HepG2 (cell line): Measurements from ENCODE around the gene FOLR1. TPM values are rescaled to one million over a fixed set of nuclear protein-coding genes. Genes with fewer than 3 reads are reported as not detected.

Experiments
- ATAC-seq: fragments of 200-7000 bp; cut with Tn5 transposase; 3 replicates; pipeline ENCODE4 v1.9.1; 2020; ENCODE audit warnings: mild to moderate bottlenecking, moderate library complexity
- BruUV-seq: library from RNA; stranded (reverse); fragments of 400-500 nt; replicated peaks from 2 replicates; lab custom pipeline; 2021; lab: Mats Ljungman, UMichigan
- CTCF ChIA-PET: fragments of 300-600 bp; formaldehyde crosslinking; extraction: SDS; loops from one replicate; lab custom pipeline; 2021; ENCODE audit warnings: low total read pairs, inconsistent platforms, low intra/inter-chr PET ratio; lab: Yijun Ruan, JAX
- POLR2A ChIA-PET: fragments of 350-600 bp; sonication (Branson Sonifier 250); formaldehyde crosslinking; loops from one replicate; lab custom pipeline; 2020; ENCODE audit warnings: antibody characterized with exemption, inconsistent platforms; lab: Yijun Ruan, JAX
- DNase-seq: peaks from one replicate; pipeline ENCODE4 v3.0.0-alpha.2; 2015; ENCODE audit warnings: low spot score
- FAIRE-seq: peaks from 3 replicates; lab custom pipeline; 2011; peaks lifted over from hg19 to GRCh38; lab: Jason Lieb, UNC
- H2AFZ ChIP-seq: one replicate; pipeline ENCODE4 v1.6.1; 2011; ENCODE audit warnings: low read length, inconsistent platforms
- H3K27ac ChIP-seq: fragments of 300-600 bp; 3 replicates; pipeline ENCODE4 v1.8.0; 2011; ENCODE audit warnings: mixed run types, mild to moderate bottlenecking, mixed read lengths, low read length, inconsistent platforms; ENCODE audit not compliant: insufficient read depth; ENCODE audit errors: extremely low read length
- H3K27me3 ChIP-seq, 2 experiments: fragments of 200-600 bp in 1 of 2; 2 replicates in 1 of 2; 3 replicates in 1 of 2; pipeline versions ENCODE4 v1.6.0 to v1.8.0; 2011; ENCODE audit warnings: low read length in 2 of 2, mild to moderate bottlenecking in 2 of 2, moderate library complexity in 2 of 2, inconsistent platforms in 1 of 2; ENCODE audit not compliant: insufficient read depth in 2 of 2, control insufficient read depth in 1 of 2
- H3K36me3 ChIP-seq, 2 experiments: fragments of 200-600 bp in 1 of 2; replicated peaks in 1 of 2; 2 replicates in 1 of 2; 3 replicates in 1 of 2; pipeline versions ENCODE4 v1.5.1 to v1.8.0; 2011; ENCODE audit warnings: low read length in 2 of 2, inconsistent platforms in 1 of 2; ENCODE audit not compliant: insufficient read depth in 2 of 2, control insufficient read depth in 1 of 2
- H3K4me1 ChIP-seq: 2 replicates; pipeline ENCODE4 v1.5.1; 2012; ENCODE audit warnings: low read length, inconsistent platforms; ENCODE audit not compliant: insufficient read depth
- H3K4me2 ChIP-seq: 2 replicates; pipeline ENCODE4 v1.6.0; 2011; ENCODE audit warnings: low read depth, low read length, inconsistent platforms
- H3K4me3 ChIP-seq, 3 experiments: fragments of 200-600 bp in 1 of 3; sonication (generic), shearing (Covaris generic) in 1 of 3; replicated peaks in 1 of 3; 2 replicates each; pipeline ENCODE4 v1.5.1; 2011 to 2016; ENCODE audit warnings: low read length in 3 of 3, inconsistent platforms in 2 of 3, low read depth in 2 of 3, mild to moderate bottlenecking in 2 of 3, control low read depth in 1 of 3, mixed read lengths in 1 of 3; ENCODE audit not compliant: insufficient read depth in 1 of 3
- H3K79me2 ChIP-seq: one replicate; pipeline ENCODE4 v1.6.1; 2011; ENCODE audit warnings: low read length, inconsistent platforms; ENCODE audit not compliant: insufficient read depth
- H3K9ac ChIP-seq: 2 replicates; pipeline ENCODE4 v1.6.0; 2011; ENCODE audit warnings: mild to moderate bottlenecking, low read depth, low read length, inconsistent platforms; ENCODE audit not compliant: insufficient read depth
- H3K9me3 ChIP-seq: 2 replicates; pipeline ENCODE4 v1.5.1; 2012; ENCODE audit warnings: mild to moderate bottlenecking, low read length
- H4K20me1 ChIP-seq: 2 replicates; pipeline ENCODE4 v1.6.0; 2011; ENCODE audit warnings: inconsistent platforms, mild to moderate bottlenecking, low read length, moderate library complexity; ENCODE audit not compliant: insufficient read depth
- EZH2 ChIP-seq: conservative IDR thresholded peaks from 2 replicates; pipeline ENCODE4 v1.6.1; 2012; ENCODE audit warnings: mild to moderate bottlenecking, low read depth, low read length, moderate library complexity
- FOXK2 ChIP-seq: fragments of 450-650 bp; IDR thresholded peaks from 2 replicates; pipeline ENCODE4 v1.6.1; 2016
- HMG20A ChIP-seq: IDR thresholded peaks from 2 replicates; pipeline ENCODE4 v1.6.1; 2016; ENCODE audit warnings: borderline replicate concordance
- HMG20B ChIP-seq: conservative IDR thresholded peaks from 2 replicates; pipeline ENCODE4 v1.6.1; 2016; ENCODE audit warnings: missing genetic modification reagents, missing compliant biosample characterization
- PHF5A ChIP-seq: IDR thresholded peaks from one replicate; pipeline ENCODE4 v1.6.1; 2018; ENCODE audit warnings: low read depth, missing genetic modification reagents; ENCODE audit not compliant: unreplicated experiment
- WGBS: methylation state at CpG from one replicate; pipeline ENCODE4 v1.1.6; 2017; ENCODE audit warnings: low lambda C conversion rate; 5-methylcytosine and 5-hydroxymethylcytosine counted together
- in situ Hi-C: cut with HindIII; loops from 2 replicates; pipeline ENCODE4 v1.10.0; 2017; ENCODE audit warnings: low pct_unique_long_range_greater_than_20kb; ENCODE audit not compliant: extremely low pct_ligation_motif_present
- intact Hi-C: fragments of 100-400 bp; cut with micrococcal nuclease; formaldehyde crosslinking; loops from one replicate; pipeline ENCODE4 v1.10.0; 2022; ENCODE audit not compliant: unreplicated experiment
- polyA plus RNA-seq, 8 experiments: library from polyadenylated mRNA; depleted of rRNA in 3 of 8; stranded (reverse) in 7 of 8; unstranded in 1 of 8; fragments of >200 nt; fragmentation: Illumina TruSeq in 4 of 8; extraction: Trizol in 4 of 8; gene quantifications; 2 replicates each; pipeline versions ENCODE4 v1.2.1 to v1.2.3, GENCODE V29; 2011 to 2016; ENCODE audit warnings: low read depth in 4 of 8, missing spikeins in 1 of 8, mixed read lengths in 1 of 8; ENCODE audit not compliant: insufficient read depth in 1 of 8
- total RNA-seq, 5 experiments: library from RNA; depleted of rRNA; stranded (reverse); fragments of >200 nt; fragmentation: Illumina TruSeq; extraction: Trizol; gene quantifications; 2 replicates each; pipeline ENCODE4 v1.2.3, GENCODE V29; 2016; ENCODE audit warnings: low read depth in 1 of 5
- TF ChIP-seq, protein P1 (sequence below): sonication (generic); formaldehyde crosslinking; IDR thresholded peaks from 2 replicates; pipeline ENCODE4 v1.8.0; 2022; ENCODE audit warnings: mild to moderate bottlenecking, missing genetic modification reagents; ENCODE audit not compliant: insufficient replicate concordance

FOLR1 gene
- total and polyA plus RNA-seq, 2 of the 13 experiments (the other 11 are each of a cell fraction or from before 2014, with no cell fraction given), result 0.20 TPM; not detected in 1

GRCh38 chr11:72244361-72245262 is 52.7 kb downstream of the FOLR1 start:
- 0 out of 2 replicates have a peak, but pooled peaks have one; percentile 60 for TF ChIP-seq EZH2
- TF ChIP-seq FOXK2, result 0 out of 2 replicates have a peak, but pooled peaks have one; percentile 15
- no peak for TF ChIP-seq PHF5A (CRISPR knock-in tag)
- TF ChIP-seq, protein P1, sequence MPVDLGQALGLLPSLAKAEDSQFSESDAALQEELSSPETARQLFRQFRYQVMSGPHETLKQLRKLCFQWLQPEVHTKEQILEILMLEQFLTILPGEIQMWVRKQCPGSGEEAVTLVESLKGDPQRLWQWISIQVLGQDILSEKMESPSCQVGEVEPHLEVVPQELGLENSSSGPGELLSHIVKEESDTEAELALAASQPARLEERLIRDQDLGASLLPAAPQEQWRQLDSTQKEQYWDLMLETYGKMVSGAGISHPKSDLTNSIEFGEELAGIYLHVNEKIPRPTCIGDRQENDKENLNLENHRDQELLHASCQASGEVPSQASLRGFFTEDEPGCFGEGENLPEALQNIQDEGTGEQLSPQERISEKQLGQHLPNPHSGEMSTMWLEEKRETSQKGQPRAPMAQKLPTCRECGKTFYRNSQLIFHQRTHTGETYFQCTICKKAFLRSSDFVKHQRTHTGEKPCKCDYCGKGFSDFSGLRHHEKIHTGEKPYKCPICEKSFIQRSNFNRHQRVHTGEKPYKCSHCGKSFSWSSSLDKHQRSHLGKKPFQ, result no peak
- TF ChIP-seq HMG20B (CRISPR knock-in tag), result no peak
- no peak for TF ChIP-seq HMG20A (CRISPR knock-in tag)
- in situ Hi-C loops (no loop called here), intact Hi-C loops (no loop called here)
- H2AFZ ChIP-seq, result no peak overlapping the region
- ChIA-PET POLR2A (interaction anchor here (1.0 kb wide), 1 partner anchor 20 kb away, joined by 3 read pairs; the partner anchor contains the start of gene INPPL1), CTCF (no interaction called here)
- no peaks in the 10 kb centered on the region for H3K79me2 ChIP-seq
- FAIRE-seq (no peak), DNase-seq (no peak), ATAC-seq (no peak)
- H3K9me3 ChIP-seq, result no peaks in the 10 kb centered on the region
- H4K20me1 ChIP-seq, result no peaks in the 10 kb centered on the region
- peaks cover 13 to 76% of the 10 kb centered on the region in 2 experiments for H3K27me3 ChIP-seq
- WGBS, result 35% methylated on average over 32 of the region's 46 CpGs
- H3K4me1 ChIP-seq, result peaks cover 13% of the 10 kb centered on the region
- H3K36me3 ChIP-seq, result no peaks in the 10 kb centered on the region
- BruUV-seq, result no TSS peak
- no peak overlapping the region for H3K9ac ChIP-seq
- H3K27ac ChIP-seq, result no peak overlapping the region
- no peak overlapping the region for H3K4me3 ChIP-seq
- no peak overlapping the region for H3K4me2 ChIP-seq
